HCT116 (cell line): ENCODE measurements around the gene CA4. TPM values are rescaled to one million over a fixed set of nuclear protein-coding genes. Genes with fewer than 3 reads are reported as not detected.

Source experiments
- ATAC-seq: fragments of 200-7000 bp; cut with Tn5 transposase; 2 replicates; pipeline ENCODE4 v1.9.1; 2020; ENCODE audit warnings: mild to moderate bottlenecking, moderate library complexity
- BruUV-seq: library from RNA; stranded (reverse); fragments of 400-500 nt; replicated peaks from 2 replicates; lab custom pipeline; 2021; lab: Mats Ljungman, UMichigan
- CTCF ChIA-PET: fragments of 300-600 bp; sonication (Branson Sonifier 250); formaldehyde crosslinking; loops from one replicate; lab custom pipeline; 2021; ENCODE audit warnings: antibody characterized with exemption; lab: Charles Lee
- POLR2A ChIA-PET: fragments of 300-600, 350-600 bp; sonication (Branson Sonifier 250); formaldehyde crosslinking; loops from one replicate; lab custom pipeline; 2021; ENCODE audit warnings: antibody characterized with exemption; lab: Charles Lee
- RAD21 ChIA-PET, 2 experiments: fragments of 300-600 bp; sonication (Branson Sonifier 250); formaldehyde crosslinking; loops; one replicate each; lab custom pipeline; 2023; ENCODE audit warnings: low total read pairs in 2 of 2; ENCODE audit not compliant: uncharacterized antibody in 2 of 2, unreplicated experiment in 2 of 2, low non-redundant PET in 1 of 2; lab: Charles Lee
- DNase-seq: peaks from one replicate; pipeline ENCODE4 v3.0.0-alpha.2; 2010; ENCODE audit warnings: low read depth, low spot score
- H2AFZ ChIP-seq: fragments of 200-600 bp; shearing (Covaris generic), sonication (generic); 2 replicates; pipeline ENCODE4 v1.6.1; 2017; ENCODE audit warnings: low read depth, mixed run types, mixed read lengths, antibody characterized with exemption, low read length; ENCODE audit not compliant: poor library complexity, severe bottlenecking
- H3K27ac ChIP-seq: 2 replicates; pipeline ENCODE4 v1.5.1; 2012; ENCODE audit warnings: low read depth, low read length
- H3K27me3 ChIP-seq: fragments of 200-600 bp; sonication (generic); 2 replicates; pipeline ENCODE4 v1.6.1; 2016; ENCODE audit warnings: mixed run types, low read length, mixed read lengths; ENCODE audit not compliant: insufficient read depth
- H3K36me3 ChIP-seq, 2 experiments: fragments of 200-500 bp in 1 of 2; fragments of 200-600 bp in 1 of 2; sonication (Bioruptor generic) in 1 of 2; sonication (generic) in 1 of 2; 2 replicates each; pipeline versions ENCODE4 v1.5.1 to v1.6.1; 2014 to 2016; ENCODE audit warnings: low read length in 2 of 2, inconsistent platforms in 1 of 2, mixed read lengths in 1 of 2, mixed run types in 1 of 2; ENCODE audit not compliant: insufficient read depth in 2 of 2, control insufficient read depth in 1 of 2
- H3K4me1 ChIP-seq, 2 experiments: fragments of 200-600 bp in 1 of 2; sonication (generic) in 1 of 2; 2 replicates each; pipeline versions ENCODE4 v1.5.1 to v1.6.1; 2012 to 2017; ENCODE audit warnings: low read length in 2 of 2, inconsistent platforms in 1 of 2, mild to moderate bottlenecking in 1 of 2, mixed read lengths in 1 of 2, mixed run types in 1 of 2, moderate library complexity in 1 of 2; ENCODE audit not compliant: insufficient read depth in 2 of 2, control insufficient read depth in 1 of 2
- H3K4me2 ChIP-seq: fragments of 200-600 bp; sonication (generic); 2 replicates; pipeline ENCODE4 v1.6.1; 2017; ENCODE audit warnings: mixed run types, low read length, mixed read lengths
- H3K4me3 ChIP-seq, 2 experiments: fragments of 200-600 bp in 1 of 2; sonication (generic) in 1 of 2; replicated peaks in 1 of 2; 2 replicates each; pipeline ENCODE4 v1.5.1; 2011 to 2016; ENCODE audit warnings: low read length in 2 of 2, control low read depth in 1 of 2, low read depth in 1 of 2, mild to moderate bottlenecking in 1 of 2, mixed read lengths in 1 of 2, mixed run types in 1 of 2
- H3K79me2 ChIP-seq: fragments of 200-600 bp; sonication (generic); 2 replicates; pipeline ENCODE4 v1.6.1; 2017; ENCODE audit warnings: mild to moderate bottlenecking, mixed run types, low read length, moderate library complexity, mixed read lengths; ENCODE audit not compliant: insufficient read depth
- H3K9ac ChIP-seq: fragments of 200-600 bp; sonication (generic); 2 replicates; pipeline ENCODE4 v1.6.1; 2016; ENCODE audit warnings: low read length, mixed read lengths
- H3K9me2 ChIP-seq: fragments of 200-600 bp; sonication (generic), shearing (Covaris generic); 2 replicates; pipeline ENCODE4 v1.6.1; 2017; ENCODE audit warnings: mixed run types, mild to moderate bottlenecking, moderate library complexity; ENCODE audit not compliant: insufficient read depth
- H3K9me3 ChIP-seq, 2 experiments: fragments of 200-500 bp in 1 of 2; fragments of 200-600 bp in 1 of 2; sonication (Bioruptor generic) in 1 of 2; sonication (generic) in 1 of 2; 2 replicates each; pipeline ENCODE4 v1.6.1; 2014 to 2017; ENCODE audit warnings: low read length in 2 of 2, mixed read lengths in 2 of 2, inconsistent platforms in 1 of 2, low read depth in 1 of 2, mild to moderate bottlenecking in 1 of 2, mixed run types in 1 of 2, moderate library complexity in 1 of 2; ENCODE audit not compliant: control insufficient read depth in 1 of 2, insufficient read depth in 1 of 2
- H4K20me1 ChIP-seq: fragments of 200-600 bp; sonication (generic), shearing (Covaris generic); 2 replicates; pipeline ENCODE4 v1.6.1; 2017; ENCODE audit warnings: mixed run types, mild to moderate bottlenecking, moderate library complexity; ENCODE audit not compliant: insufficient read depth
- CEBPB ChIP-seq: IDR thresholded peaks from 2 replicates; pipeline ENCODE4 v1.6.1; 2012; ENCODE audit warnings: low read depth
- CTCF ChIP-seq, 3 experiments: fragments of 200-600 bp in 1 of 3; sonication (generic) in 1 of 3; IDR thresholded peaks in 2 of 3; conservative IDR thresholded peaks in 1 of 3; 2 replicates each; pipeline ENCODE4 v1.5.1; 2012 to 2017; ENCODE audit warnings: low read depth in 2 of 3, low read length in 2 of 3, antibody characterized with exemption in 1 of 3, borderline replicate concordance in 1 of 3, control low read depth in 1 of 3, mild to moderate bottlenecking in 1 of 3, mixed read lengths in 1 of 3, mixed run types in 1 of 3, moderate library complexity in 1 of 3; ENCODE audit not compliant: insufficient read depth in 1 of 3
- ELF1 ChIP-seq: IDR thresholded peaks from 2 replicates; pipeline ENCODE4 v1.6.1; 2012; ENCODE audit warnings: low read depth, borderline replicate concordance
- EZH2 ChIP-seq: fragments of 200-600 bp; sonication (generic); IDR thresholded peaks from 2 replicates; pipeline ENCODE4 v1.6.1; 2017; ENCODE audit warnings: antibody characterized with exemption, mixed run types
- EZH2phosphoT487 ChIP-seq: fragments of 200-600 bp; IDR thresholded peaks from 2 replicates; pipeline ENCODE4 v1.6.1; 2018; ENCODE audit warnings: antibody characterized with exemption, borderline replicate concordance
- MAX ChIP-seq: IDR thresholded peaks from 2 replicates; pipeline ENCODE4 v1.6.1; 2012
- POLR2A ChIP-seq: IDR thresholded peaks from 2 replicates; pipeline ENCODE4 v1.7.0; 2011; ENCODE audit warnings: borderline replicate concordance; ENCODE audit not compliant: insufficient read depth, insufficient read length; ENCODE audit errors: extremely low read depth
- POLR2AphosphoS5 ChIP-seq: IDR thresholded peaks from 2 replicates; pipeline ENCODE4 v1.6.1; 2011; ENCODE audit warnings: mild to moderate bottlenecking, low read depth, low read length, moderate library complexity
- RAD21 ChIP-seq: IDR thresholded peaks from 2 replicates; pipeline ENCODE4 v1.6.1; 2012; ENCODE audit warnings: low read depth, mild to moderate bottlenecking
- REST ChIP-seq: IDR thresholded peaks from 2 replicates; pipeline ENCODE4 v1.6.1; 2012; ENCODE audit warnings: low read depth
- SIN3A ChIP-seq: IDR thresholded peaks from 2 replicates; pipeline ENCODE4 v1.6.1; 2012; ENCODE audit warnings: low read depth
- SP1 ChIP-seq: IDR thresholded peaks from 2 replicates; pipeline ENCODE4 v1.6.1; 2012; ENCODE audit warnings: low read depth
- SRF ChIP-seq: IDR thresholded peaks from 2 replicates; pipeline ENCODE4 v1.6.1; 2012; ENCODE audit warnings: low read depth
- TCF7L2 ChIP-seq: IDR thresholded peaks from 2 replicates; pipeline ENCODE4 v1.7.0; 2011; ENCODE audit warnings: borderline replicate concordance, inconsistent platforms; ENCODE audit not compliant: insufficient read depth, insufficient read length; ENCODE audit errors: extremely low read depth
- YY1 ChIP-seq: IDR thresholded peaks from 2 replicates; pipeline ENCODE4 v1.6.1; 2011; ENCODE audit warnings: low read length, low read depth, moderate library complexity, mild to moderate bottlenecking; ENCODE audit not compliant: insufficient replicate concordance; ENCODE audit errors: extremely low read depth
- ZBTB33 ChIP-seq: IDR thresholded peaks from 2 replicates; pipeline ENCODE4 v1.6.1; 2011; ENCODE audit warnings: mild to moderate bottlenecking, low read length, moderate library complexity; ENCODE audit not compliant: insufficient replicate concordance; ENCODE audit errors: extremely low read depth
- ZFX ChIP-seq: fragments of 450-650 bp; IDR thresholded peaks from 2 replicates; pipeline ENCODE4 v1.6.1; 2017
- intact Hi-C: fragments of 100-400 bp; cut with micrococcal nuclease; formaldehyde crosslinking; loops from 2 replicates; pipeline ENCODE4 v1.10.0; 2022
- total RNA-seq: library from RNA; stranded (reverse); gene quantifications from one replicate; pipeline ENCODE4 v1.2.1, GENCODE V29; 2021; ENCODE audit not compliant: unreplicated experiment

The CA4 gene
- total RNA-seq, 1 experiment from 2014 or later: 0.20 TPM

DNA sequence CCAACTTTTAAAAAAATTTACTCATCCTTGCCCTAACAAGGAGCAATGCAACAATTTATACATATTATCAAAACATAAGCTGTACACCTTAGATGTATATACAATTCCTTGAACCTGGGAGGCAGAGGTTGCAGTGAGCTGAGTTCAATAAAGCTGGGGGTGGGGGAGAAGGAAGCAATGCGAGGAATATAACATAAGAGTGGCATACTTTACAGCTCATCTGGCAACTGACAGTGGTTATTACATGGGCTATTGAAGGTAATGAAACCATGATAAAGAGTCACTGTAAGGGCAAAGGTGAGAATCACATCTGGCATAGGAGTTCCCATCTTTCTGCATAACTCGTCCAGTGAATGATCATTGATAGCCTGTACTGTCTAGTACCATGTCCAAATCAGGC lies 43.7 kb downstream of the CA4 start:
- ATAC-seq (no peak), DNase-seq (no peak)
- POLR2A ChIA-PET: no interaction called here
- no peaks in the 10 kb centered on the region for H3K4me1 ChIP-seq
- intact Hi-C loops: no loop called here
- CTCF ChIA-PET: no interaction called here
- no peaks in the 10 kb centered on the region for H3K9me2 ChIP-seq
- no peak overlapping the region for H3K9ac ChIP-seq
- H3K27ac ChIP-seq: no peak overlapping the region
- no peaks in the 10 kb centered on the region for H3K79me2 ChIP-seq
- no peaks in the 10 kb centered on the region for H3K27me3 ChIP-seq
- RAD21 ChIA-PET: no interaction called here
- H3K4me3 ChIP-seq: no peak overlapping the region
- no peak overlapping the region for H3K4me2 ChIP-seq
- no peak overlapping the region for H2AFZ ChIP-seq
- peaks cover 8 to 24% of the 10 kb centered on the region in 2 experiments; a peak in 2 of 4 replicates for H3K36me3 ChIP-seq
- H4K20me1 ChIP-seq: no peaks in the 10 kb centered on the region
- no peaks in the 10 kb centered on the region for H3K9me3 ChIP-seq
- TF ChIP-seq CEBPB: no peak
- no peak for TF ChIP-seq POLR2A
- TF ChIP-seq CTCF (IDR thresholded peaks at IDR 0.05 in 2 of 3, conservative IDR thresholded peaks at IDR 0.05 in 1 of 3; ENCODE audit: borderline replicate concordance in 1 of 3, insufficient read depth in 1 of 3, low read depth in 2 of 3, low read length in 2 of 3): no peak
- no peak for TF ChIP-seq RAD21
- no peak for TF ChIP-seq YY1
- TF ChIP-seq SP1: no peak
- TF ChIP-seq SIN3A: no peak
- no peak for TF ChIP-seq ZBTB33
- TF ChIP-seq ZFX: no peak
- no peak for TF ChIP-seq ELF1
- TF ChIP-seq EZH2: no peak
- TF ChIP-seq TCF7L2: no peak
- no peak for TF ChIP-seq REST
- no peak for TF ChIP-seq MAX
- TF ChIP-seq POLR2AphosphoS5: no peak
- no peak for TF ChIP-seq EZH2phosphoT487
- no peak for TF ChIP-seq SRF
- no TSS peak for BruUV-seq
